B cell (primary cell): ENCODE data around the gene ADGRD1.

Experiments used
- CTCF ChIP-seq: fragments of 200-600 bp; IDR thresholded peaks from one replicate; pipeline ENCODE4 v1.8.0; 2022; ENCODE audit warnings: antibody characterized with exemption, mild to moderate bottlenecking
- EZH2 ChIP-seq: IDR thresholded peaks from 2 replicates; pipeline ENCODE4 v1.6.1; 2012; ENCODE audit warnings: borderline replicate concordance, low read depth, mild to moderate bottlenecking, moderate library complexity, low read length; ENCODE audit not compliant: insufficient read depth, poor library complexity, severe bottlenecking

- no peak for TF ChIP-seq CTCF
- TF ChIP-seq EZH2 = no peak
Measured at GRCh38 chr12:131162113-131162512, 208.4 kb downstream of the ADGRD1 start.
